Mucosa of stomach (tissue), 1 donor: ENCODE measurements around the gene FAM53A.

Experiments used
- H3K27me3 ChIP-seq: one replicate; pipeline ENCODE4 v1.7.0; 2013; ENCODE audit warnings: mild to moderate bottlenecking, low read length; ENCODE audit not compliant: control insufficient read depth, insufficient read depth
- H3K36me3 ChIP-seq: one replicate; pipeline ENCODE4 v1.7.0; 2013; ENCODE audit warnings: low read length; ENCODE audit not compliant: control insufficient read depth, insufficient read depth
- H3K4me1 ChIP-seq: one replicate; pipeline ENCODE4 v1.7.0; 2013; ENCODE audit warnings: mild to moderate bottlenecking, low read length; ENCODE audit not compliant: control insufficient read depth, insufficient read depth
- H3K4me3 ChIP-seq: one replicate; pipeline ENCODE4 v1.7.0; 2013; ENCODE audit warnings: low read length
- H3K9ac ChIP-seq: one replicate; pipeline ENCODE4 v1.7.0; 2013; ENCODE audit warnings: mild to moderate bottlenecking, low read length, moderate library complexity
- H3K9me3 ChIP-seq: one replicate; pipeline ENCODE4 v1.7.0; 2013; ENCODE audit warnings: mild to moderate bottlenecking, low read length, moderate library complexity; ENCODE audit not compliant: control insufficient read depth
- donor health status: Pancreatic carcinoma.

FAM53A gene

GRCh38 chr4:1614854-1615595 lies 69.1 kb downstream of the FAM53A start:
- H3K9me3 ChIP-seq = no peaks in the 10 kb centered on the region
- no peak overlapping the region for H3K9ac ChIP-seq
- no peaks in the 10 kb centered on the region for H3K27me3 ChIP-seq
- no peaks in the 10 kb centered on the region for H3K36me3 ChIP-seq
- no peak overlapping the region for H3K4me3 ChIP-seq
- no peaks in the 10 kb centered on the region for H3K4me1 ChIP-seq

GRCh38 chr4:1614502-1614853 lies 69.6 kb downstream of the FAM53A start:
- Histone ChIP-seq H3K4me3 (no peak overlapping the region), H3K9ac (no peak overlapping the region), H3K27me3 (no peaks in the 10 kb centered on the region), H3K9me3 (no peaks in the 10 kb centered on the region), H3K36me3 (no peaks in the 10 kb centered on the region), H3K4me1 (no peaks in the 10 kb centered on the region)

GRCh38 chr4:1614049-1614448 lies 70.1 kb downstream of the FAM53A start:
- no peaks in the 10 kb centered on the region for H3K27me3 ChIP-seq
- H3K9me3 ChIP-seq = no peaks in the 10 kb centered on the region
- H3K4me3 ChIP-seq = no peak overlapping the region
- H3K4me1 ChIP-seq = no peaks in the 10 kb centered on the region
- H3K36me3 ChIP-seq = no peaks in the 10 kb centered on the region
- no peak overlapping the region for H3K9ac ChIP-seq

- Histone ChIP-seq H3K4me3 (no peak overlapping the region), H3K36me3 (no peaks in the 10 kb centered on the region), H3K4me1 (no peaks in the 10 kb centered on the region), H3K27me3 (no peaks in the 10 kb centered on the region), H3K9ac (no peak overlapping the region), H3K9me3 (no peaks in the 10 kb centered on the region)
Measured at GRCh38 chr4:1613099-1613495, 71.0 kb downstream of the FAM53A start.

GRCh38 chr4:1612278-1613098 lies 71.6 kb downstream of the FAM53A start:
- no peak overlapping the region for H3K4me3 ChIP-seq
- no peaks in the 10 kb centered on the region for H3K9me3 ChIP-seq
- H3K36me3 ChIP-seq = no peaks in the 10 kb centered on the region
- H3K27me3 ChIP-seq = no peaks in the 10 kb centered on the region
- H3K9ac ChIP-seq = no peak overlapping the region
- no peaks in the 10 kb centered on the region for H3K4me1 ChIP-seq

GRCh38 chr4:1611501-1611870 lies 72.6 kb downstream of the FAM53A start:
- Histone ChIP-seq H3K9ac (no peak overlapping the region), H3K4me3 (no peak overlapping the region), H3K36me3 (no peaks in the 10 kb centered on the region), H3K27me3 (no peaks in the 10 kb centered on the region), H3K9me3 (no peaks in the 10 kb centered on the region), H3K4me1 (no peaks in the 10 kb centered on the region)

- no peaks in the 10 kb centered on the region for H3K9me3 ChIP-seq
- H3K27me3 ChIP-seq = no peaks in the 10 kb centered on the region
- no peak overlapping the region for H3K9ac ChIP-seq
- no peak overlapping the region for H3K4me3 ChIP-seq
- no peaks in the 10 kb centered on the region for H3K36me3 ChIP-seq
- H3K4me1 ChIP-seq = no peaks in the 10 kb centered on the region
Measured at GRCh38 chr4:1610791-1611500, 73.2 kb downstream of the FAM53A start.

- Histone ChIP-seq H3K27me3 (peaks cover 7% of the 10 kb centered on the region), H3K4me3 (no peak overlapping the region), H3K36me3 (no peaks in the 10 kb centered on the region), H3K4me1 (no peaks in the 10 kb centered on the region), H3K9ac (no peak overlapping the region), H3K9me3 (no peaks in the 10 kb centered on the region)
Measured at GRCh38 chr4:1609901-1610790, 74.0 kb downstream of the FAM53A start.

GRCh38 chr4:1608821-1609500 lies 75.2 kb downstream of the FAM53A start:
- no peak overlapping the region for H3K9ac ChIP-seq
- no peak overlapping the region for H3K4me3 ChIP-seq
- H3K36me3 ChIP-seq = no peaks in the 10 kb centered on the region
- H3K27me3 ChIP-seq = peaks cover 15% of the 10 kb centered on the region
- H3K4me1 ChIP-seq = no peaks in the 10 kb centered on the region
- H3K9me3 ChIP-seq = no peaks in the 10 kb centered on the region

- no peak overlapping the region for H3K9ac ChIP-seq
- no peaks in the 10 kb centered on the region for H3K36me3 ChIP-seq
- no peaks in the 10 kb centered on the region for H3K9me3 ChIP-seq
- no peaks in the 10 kb centered on the region for H3K4me1 ChIP-seq
- H3K27me3 ChIP-seq = peaks cover 21% of the 10 kb centered on the region
- H3K4me3 ChIP-seq = no peak overlapping the region
Measured at GRCh38 chr4:1608196-1608820, 75.8 kb downstream of the FAM53A start.
